Spleen (tissue), 11 donors: ENCODE measurements around the gene ZCCHC7. TPM values are rescaled to one million over a fixed set of nuclear protein-coding genes. Genes with fewer than 3 reads are reported as not detected.
"Not testable (repeated sequence)": the region's sequence is repeated elsewhere in the genome, so short reads cannot be mapped to it uniquely, and the experiment has no call there.

Experiments
- DNase-seq: peaks from one replicate; pipeline ENCODE4 v3.0.0-alpha.2; 2020
- H3K27ac ChIP-seq, 8 donors: fragments of 200-600 bp; sonication (generic) in 7 of 8; 1 replicate in 4 of 8; 2 replicates in 4 of 8; pipeline versions ENCODE4 v1.5.0 to v1.8.0; 2016 to 2021; ENCODE audit warnings: inconsistent platforms in 4 of 8, mild to moderate bottlenecking in 4 of 8, moderate library complexity in 1 of 8
- H3K27me3 ChIP-seq, 7 donors: fragments of 200-600 bp; sonication (generic) in 6 of 7; replicated peaks in 1 of 7; 1 replicate in 4 of 7; 2 replicates in 3 of 7; pipeline versions ENCODE4 v1.5.0 to v1.8.0; 2016 to 2021; ENCODE audit warnings: inconsistent platforms in 3 of 7, mild to moderate bottlenecking in 1 of 7
- H3K36me3 ChIP-seq, 6 donors: fragments of 200-600 bp; sonication (generic) in 5 of 6; 1 replicate in 4 of 6; 2 replicates in 2 of 6; pipeline versions ENCODE4 v1.5.0 to v1.8.0; 2016 to 2021; ENCODE audit warnings: inconsistent platforms in 2 of 6
- H3K4me1 ChIP-seq, 6 donors: fragments of 200-600 bp; sonication (generic) in 5 of 6; 1 replicate in 3 of 6; 2 replicates in 3 of 6; pipeline versions ENCODE4 v1.5.0 to v1.8.0; 2016 to 2021; ENCODE audit warnings: inconsistent platforms in 3 of 6
- H3K4me3 ChIP-seq, 8 donors: fragments of 200-600 bp; sonication (generic) in 7 of 8; 1 replicate in 4 of 8; 2 replicates in 4 of 8; pipeline versions ENCODE4 v1.5.0 to v1.8.0; 2016 to 2021; ENCODE audit warnings: inconsistent platforms in 4 of 8, mild to moderate bottlenecking in 4 of 8, moderate library complexity in 2 of 8
- H3K9me3 ChIP-seq, 8 donors: fragments of 200-600 bp; sonication (generic) in 7 of 8; 1 replicate in 4 of 8; 2 replicates in 4 of 8; pipeline versions ENCODE4 v1.5.0 to v1.8.0; 2016 to 2021; ENCODE audit warnings: inconsistent platforms in 4 of 8
- CTCF ChIP-seq, 11 experiments: fragments of 200-600 bp in 7 of 11; fragments of 450-650 bp in 4 of 11; sonication (generic) in 4 of 11; IDR thresholded peaks in 8 of 11; conservative IDR thresholded peaks in 3 of 11; 1 replicate in 7 of 11; 2 replicates in 4 of 11; pipeline versions ENCODE4 v1.4.0 to v1.8.0; 2016 to 2021; ENCODE audit warnings: antibody characterized with exemption in 11 of 11, inconsistent platforms in 4 of 11, mild to moderate bottlenecking in 1 of 11
- POLR2A ChIP-seq, 3 donors: fragments of 450-650 bp; IDR thresholded peaks; one replicate each; pipeline ENCODE4 v1.5.1; 2017; ENCODE audit warnings: antibody characterized with exemption in 3 of 3, mild to moderate bottlenecking in 1 of 3
- POLR2AphosphoS5 ChIP-seq, 3 donors: sonication (generic); formaldehyde crosslinking; IDR thresholded peaks; one replicate each; pipeline ENCODE4 v1.5.1; 2017; ENCODE audit warnings: antibody characterized with exemption in 3 of 3
- WGBS, 5 donors: extraction: QIAGEN DNeasy Blood & Tissue Kit in 3 of 5; methylation state at CpG; one replicate each; pipeline versions ENCODE4 v1.1.5 to v1.1.7; 2013 to 2018; 5-methylcytosine and 5-hydroxymethylcytosine counted together
- intact Hi-C: fragments of 100-400 bp; cut with DNase I; formaldehyde crosslinking; loops from one replicate; pipeline ENCODE4 v1.15.0; 2023; ENCODE audit warnings: low total_unique reads
- polyA plus RNA-seq, 3 donors: library from polyadenylated mRNA; stranded (reverse); fragments of 200-250 nt; gene quantifications; one replicate each; pipeline ENCODE4 v1.2.1, GENCODE V29; 2013
- total RNA-seq, 7 donors: library from RNA; depleted of rRNA in 3 of 7; stranded (reverse); fragments of >200 nt in 3 of 7; fragmentation: NEBNext Ultra II Directional in 4 of 7; extraction: Animal tissue kit (Norgen Biotek cat#: 25700) in 4 of 7; gene quantifications; one replicate each; pipeline versions ENCODE4 v1.1.0 to v1.2.1, GENCODE V29; 2016 to 2021
- donor health status: healthy with polysubstance abuse.
- donor health status: DM: no; HTN: no; CAD: no; lungs with moderate emphysema.
- donor health status: DM: no; HTN: no; CAD: no.
- donor health status: Bipolar disorder and iron deficiency.
- donor health status: healthy.
- donor health status: DM: no; HTN: no; CAD: no.
- donor health status: DM: yes; HTN: yes; CAD: no.

The ZCCHC7 gene
- total and polyA plus RNA-seq, 10 donors, result 17.0 to 50.6 (median 38.1) TPM

GRCh38 chr9:37290940-37291485 is 170.6 kb downstream of the ZCCHC7 start:
- no peaks in the 10 kb centered on the region for H3K9me3 ChIP-seq
- TF ChIP-seq POLR2A (IDR thresholded peaks at IDR 0.05) (no peak), POLR2AphosphoS5 (IDR thresholded peaks at IDR 0.05) (no peak), CTCF (IDR thresholded peaks at IDR 0.05 in 8 of 11, conservative IDR thresholded peaks at IDR 0.05 in 3 of 11) (no peak)
- no peaks in the 10 kb centered on the region for H3K27me3 ChIP-seq
- no peak for DNase-seq
- H3K4me1 ChIP-seq, result peaks cover 7 to 88% (median 50%) of the 10 kb centered on the region in 6 donors
- intact Hi-C loops, result no loop called here
- H3K27ac ChIP-seq, result peak overlapping the region in 6 of 8 donors; percentile 6 to 82 (median 68)
- H3K4me3 ChIP-seq, result no peak overlapping the region
- no peaks in the 10 kb centered on the region for H3K36me3 ChIP-seq
- 39 to 67% (median 51%) methylated on average over 2 of the region's 2 CpGs for WGBS, 5 donors

GRCh38 chr9:37291612-37292238 is 171.4 kb downstream of the ZCCHC7 start:
- 93 to 98% (median 97%) methylated on average over 10 of the region's 10 CpGs for WGBS, 5 donors
- H3K9me3 ChIP-seq, H3K27me3 ChIP-seq, DNase-seq, H3K36me3 ChIP-seq, intact Hi-C loops, H3K4me3 ChIP-seq: not testable (repeated sequence)
- H3K27ac ChIP-seq, result peak overlapping the region in 5 of 8 donors; percentile 6 to 82 (median 70)
- peaks cover 7 to 94% (median 52%) of the 10 kb centered on the region in 6 donors for H3K4me1 ChIP-seq

GRCh38 chr9:37292896-37293295 is 172.5 kb downstream of the ZCCHC7 start:
- Histone ChIP-seq H3K27me3 (no peaks in the 10 kb centered on the region), H3K36me3 (no peaks in the 10 kb centered on the region), H3K4me3 (no peak overlapping the region), H3K9me3 (no peaks in the 10 kb centered on the region), H3K4me1 (peaks cover 7 to 93% (median 52%) of the 10 kb centered on the region in 6 donors), H3K27ac (peak overlapping the region in 6 of 8 donors; percentile 29 to 82 (median 64))
- no peak for TF ChIP-seq POLR2AphosphoS5 (IDR thresholded peaks at IDR 0.05)
- intact Hi-C loops, result no loop called here
- no peak for DNase-seq

GRCh38 chr9:37293664-37294524 is 173.5 kb downstream of the ZCCHC7 start:
- TF ChIP-seq POLR2AphosphoS5 (IDR thresholded peaks at IDR 0.05) (no peak), CTCF (IDR thresholded peaks at IDR 0.05 in 8 of 11, conservative IDR thresholded peaks at IDR 0.05 in 3 of 11) (no peak), POLR2A (IDR thresholded peaks at IDR 0.05) (no peak)
- Histone ChIP-seq H3K27me3 (no peaks in the 10 kb centered on the region), H3K4me3 (no peak overlapping the region), H3K27ac (peak overlapping the region in 7 of 8 donors; percentile 29 to 82 (median 58)), H3K4me1 (peaks cover 7 to 95% (median 52%) of the 10 kb centered on the region in 6 donors), H3K36me3 (no peaks in the 10 kb centered on the region), H3K9me3 (no peaks in the 10 kb centered on the region)
- DNase-seq, result no peak
- intact Hi-C loops, result no loop called here
- 32 to 52% (median 46%) methylated on average over 3 of the region's 3 CpGs for WGBS, 5 donors

GRCh38 chr9:37295178-37295577 is 174.8 kb downstream of the ZCCHC7 start:
- Histone ChIP-seq H3K4me1 (peaks cover 7 to 95% (median 47%) of the 10 kb centered on the region in 6 donors), H3K9me3 (no peaks in the 10 kb centered on the region), H3K27ac (peak overlapping the region in 7 of 8 donors; percentile 29 to 82 (median 56)), H3K36me3 (no peaks in the 10 kb centered on the region), H3K4me3 (no peak overlapping the region), H3K27me3 (no peaks in the 10 kb centered on the region)
- 46 to 80% (median 67%) methylated on average over 1 of the region's 1 CpG for WGBS, 5 donors
- intact Hi-C loops, result no loop called here
- DNase-seq, result no peak
- TF ChIP-seq POLR2AphosphoS5 (IDR thresholded peaks at IDR 0.05), result no peak
- no peak for TF ChIP-seq POLR2A (IDR thresholded peaks at IDR 0.05)
- no peak for TF ChIP-seq CTCF (IDR thresholded peaks at IDR 0.05 in 8 of 11, conservative IDR thresholded peaks at IDR 0.05 in 3 of 11)
